ENCODE measurements around the gene SCTR.
"Not testable (repeated sequence)": the region's sequence is repeated elsewhere in the genome, so short reads cannot be mapped to it uniquely, and the experiment has no call there.

SCTR gene

GRCh38 chr2:119407430-119408220 is 116.7 kb downstream of the SCTR start:
- DNase-seq = no peak
- Histone ChIP-seq H3K9me3 (peaks cover 0 to 5% (median 0%) of the 10 kb centered on the region in 3 donors), H3K27ac (no peak overlapping the region), H3K4me3 (no peak overlapping the region), H3K36me3 (no peaks in the 10 kb centered on the region), H3K4me1 (no peaks in the 10 kb centered on the region), H3K27me3 (peaks cover 0 to 8% of the 10 kb centered on the region in 2 donors)
- intact Hi-C loops (cut with DNase I; ENCODE audit: low total_unique reads) = loop anchor here (2.0 kb wide), 1 partner anchor 69 kb away; no protein-coding TSS in a partner anchor
- TF ChIP-seq CTCF (IDR thresholded peaks at IDR 0.05) = peak; percentile 70 to 84

- DNase-seq = no peak
- TF ChIP-seq CTCF (IDR thresholded peaks at IDR 0.05) = no peak
- no peak overlapping the region for H3K27ac ChIP-seq
- no peaks in the 10 kb centered on the region for H3K4me1 ChIP-seq
- H3K9me3 ChIP-seq = peaks cover 0 to 5% (median 0%) of the 10 kb centered on the region in 3 donors
- H3K36me3 ChIP-seq = no peaks in the 10 kb centered on the region
- H3K27me3 ChIP-seq = peaks cover 0 to 8% of the 10 kb centered on the region in 2 donors
- intact Hi-C loops (cut with DNase I; ENCODE audit: low total_unique reads) = no loop called here
- H3K4me3 ChIP-seq = no peak overlapping the region
Observed at GRCh38 chr2:119405151-119405550, 119.1 kb downstream of the SCTR start.

- H3K27ac ChIP-seq; DNase-seq; intact Hi-C loops (cut with DNase I; ENCODE audit: low total_unique reads); H3K9me3 ChIP-seq; H3K36me3 ChIP-seq; H3K4me3 ChIP-seq; H3K27me3 ChIP-seq; H3K4me1 ChIP-seq: not testable (repeated sequence)
Observed at GRCh38 chr2:119403618-119404017, 120.7 kb downstream of the SCTR start.

- Histone ChIP-seq H3K27me3 (peaks cover 0 to 8% of the 10 kb centered on the region in 2 donors), H3K36me3 (no peaks in the 10 kb centered on the region), H3K4me1 (no peaks in the 10 kb centered on the region), H3K4me3 (no peak overlapping the region), H3K9me3 (peaks cover 0 to 5% (median 0%) of the 10 kb centered on the region in 3 donors), H3K27ac (no peak overlapping the region)
- intact Hi-C loops (cut with DNase I; ENCODE audit: low total_unique reads) = no loop called here
- DNase-seq = no peak
- TF ChIP-seq CTCF (IDR thresholded peaks at IDR 0.05) = no peak
Observed at GRCh38 chr2:119402645-119403560, 121.4 kb downstream of the SCTR start.

- Histone ChIP-seq H3K27ac (no peak overlapping the region), H3K27me3 (peaks cover 0 to 8% of the 10 kb centered on the region in 2 donors)
Observed at GRCh38 chr2:119402106-119402505, 122.2 kb downstream of the SCTR start.

More at GRCh38 chr2:119402106-119402505, 122.2 kb downstream of the SCTR start:
- no peak for DNase-seq
- no peaks in the 10 kb centered on the region for H3K4me1 ChIP-seq
- no peaks in the 10 kb centered on the region for H3K36me3 ChIP-seq
- intact Hi-C loops (cut with DNase I; ENCODE audit: low total_unique reads) = no loop called here
- TF ChIP-seq CTCF (IDR thresholded peaks at IDR 0.05) = no peak
- no peak overlapping the region for H3K4me3 ChIP-seq
- H3K9me3 ChIP-seq = peaks cover 0 to 5% (median 0%) of the 10 kb centered on the region in 3 donors

Measured in tibial artery (tissue), 4 donors.